HuH-7.5 (cell line): ENCODE measurements around the gene UNK.
"Not testable (repeated sequence)": the region's sequence is repeated elsewhere in the genome, so short reads cannot be mapped to it uniquely, and the experiment has no call there.

ENCODE experiments used
- DNase-seq: peaks from one replicate; pipeline ENCODE4 v3.0.0; 2011; ENCODE audit warnings: low spot score

Gene UNK

GRCh38 chr17:75807861-75808260 is 23.3 kb downstream of the UNK start:
- DNase-seq: no peak

- no peak for DNase-seq
These were observed 23.9 kb downstream of the UNK start for GRCh38 chr17:75808549-75808904.

GRCh38 chr17:75808905-75809621 is 24.5 kb downstream of the UNK start:
- no peak for DNase-seq

- no peak for DNase-seq
These were observed 25.1 kb downstream of the UNK start for GRCh38 chr17:75809631-75810111.

- DNase-seq: no peak
These were observed 25.6 kb downstream of the UNK start for GRCh38 chr17:75810216-75810615.

GRCh38 chr17:75810756-75811155 is 26.1 kb downstream of the UNK start:
- not testable (repeated sequence) for DNase-seq

GRCh38 chr17:75811174-75811573 is 26.6 kb downstream of the UNK start:
- no peak for DNase-seq

- no peak for DNase-seq
These were observed 27.7 kb downstream of the UNK start for GRCh38 chr17:75812096-75813013.

GRCh38 chr17:75813081-75814020 is 28.7 kb downstream of the UNK start:
- no peak for DNase-seq

- DNase-seq: no peak
These were observed 29.4 kb downstream of the UNK start for GRCh38 chr17:75814021-75814395.

GRCh38 chr17:75814900-75815373 is 30.3 kb downstream of the UNK start:
- no peak for DNase-seq

- DNase-seq: no peak
These were observed 30.8 kb downstream of the UNK start for GRCh38 chr17:75815399-75815798.

GRCh38 chr17:75816693-75817092 is 32.1 kb downstream of the UNK start:
- no peak for DNase-seq

GRCh38 chr17:75817571-75817970 is 33.0 kb downstream of the UNK start:
- no peak for DNase-seq

GRCh38 chr17:75818326-75818885 is 33.8 kb downstream of the UNK start:
- DNase-seq: no peak

GRCh38 chr17:75819116-75819515 is 34.5 kb downstream of the UNK start:
- DNase-seq: no peak

GRCh38 chr17:75819678-75820077 is 35.1 kb downstream of the UNK start:
- no peak for DNase-seq

- no peak for DNase-seq
These were observed 35.8 kb downstream of the UNK start for GRCh38 chr17:75820094-75821080.

- no peak for DNase-seq
These were observed 36.9 kb downstream of the UNK start for GRCh38 chr17:75821552-75821951.

- no peak for DNase-seq
These were observed 37.7 kb downstream of the UNK start for GRCh38 chr17:75822119-75822799.
